Epithelial cell of esophagus (primary cell): ENCODE measurements around the gene FBRSL1.
"Not testable (repeated sequence)": the region's sequence is repeated elsewhere in the genome, so short reads cannot be mapped to it uniquely, and the experiment has no call there.

Source experiments
- DNase-seq: peaks from one replicate; pipeline ENCODE4 v3.0.0; 2010; ENCODE audit warnings: low read depth
- H3K4me3 ChIP-seq: 2 replicates; pipeline ENCODE4 v1.5.1; 2011; ENCODE audit warnings: mild to moderate bottlenecking, low read length, control low read depth
- TF ChIP-seq, protein P1 (sequence below): IDR thresholded peaks from 2 replicates; pipeline ENCODE4 v1.5.1; 2011; ENCODE audit warnings: low read depth, mild to moderate bottlenecking, low read length, control low read depth, inconsistent platforms; ENCODE audit not compliant: insufficient read depth; ENCODE audit errors: missing control alignments

FBRSL1 gene

DNA sequence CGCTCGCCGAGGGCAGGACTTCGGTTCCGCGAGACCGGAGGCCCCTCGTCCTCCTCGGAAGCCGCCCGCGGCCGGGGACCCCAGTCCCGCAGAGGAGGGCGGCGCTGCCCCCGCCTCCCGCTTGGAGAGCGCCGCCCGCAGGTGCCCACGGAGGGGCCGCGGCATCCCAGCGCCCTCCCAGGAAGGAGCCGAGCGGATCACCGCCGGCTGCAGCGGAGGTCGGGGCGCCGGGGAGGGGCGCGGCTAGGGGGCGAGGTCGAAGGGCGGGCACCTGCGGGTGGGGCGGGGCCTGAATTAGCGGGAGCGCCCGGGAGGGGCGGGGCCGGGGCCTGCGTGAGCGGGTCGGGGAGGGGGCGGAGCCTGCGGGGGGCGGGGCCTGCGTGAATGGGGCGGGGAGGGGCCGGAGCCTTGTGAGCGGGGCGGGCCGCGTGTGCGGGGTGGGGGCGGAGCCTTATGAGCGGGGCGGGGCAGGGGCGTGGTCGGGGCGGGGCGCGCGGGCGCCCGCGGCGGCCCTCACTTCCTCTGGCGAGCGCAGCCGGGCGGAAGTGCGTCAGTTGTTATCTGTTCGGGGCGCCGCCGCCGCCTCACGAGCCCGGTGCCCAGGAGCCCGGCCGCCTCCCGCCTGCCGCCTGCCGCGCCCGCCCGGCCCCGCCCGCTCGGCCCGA lies at the start of gene FBRSL1:
Gene FBRSL1, plus strand, starts transcription at position 550 of the 665 bp plus-strand sequence.
- peak within 1 kb of the TSS; percentile 66 for H3K4me3 ChIP-seq
- TF ChIP-seq, protein P1, sequence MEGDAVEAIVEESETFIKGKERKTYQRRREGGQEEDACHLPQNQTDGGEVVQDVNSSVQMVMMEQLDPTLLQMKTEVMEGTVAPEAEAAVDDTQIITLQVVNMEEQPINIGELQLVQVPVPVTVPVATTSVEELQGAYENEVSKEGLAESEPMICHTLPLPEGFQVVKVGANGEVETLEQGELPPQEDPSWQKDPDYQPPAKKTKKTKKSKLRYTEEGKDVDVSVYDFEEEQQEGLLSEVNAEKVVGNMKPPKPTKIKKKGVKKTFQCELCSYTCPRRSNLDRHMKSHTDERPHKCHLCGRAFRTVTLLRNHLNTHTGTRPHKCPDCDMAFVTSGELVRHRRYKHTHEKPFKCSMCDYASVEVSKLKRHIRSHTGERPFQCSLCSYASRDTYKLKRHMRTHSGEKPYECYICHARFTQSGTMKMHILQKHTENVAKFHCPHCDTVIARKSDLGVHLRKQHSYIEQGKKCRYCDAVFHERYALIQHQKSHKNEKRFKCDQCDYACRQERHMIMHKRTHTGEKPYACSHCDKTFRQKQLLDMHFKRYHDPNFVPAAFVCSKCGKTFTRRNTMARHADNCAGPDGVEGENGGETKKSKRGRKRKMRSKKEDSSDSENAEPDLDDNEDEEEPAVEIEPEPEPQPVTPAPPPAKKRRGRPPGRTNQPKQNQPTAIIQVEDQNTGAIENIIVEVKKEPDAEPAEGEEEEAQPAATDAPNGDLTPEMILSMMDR = no peak
- DNase-seq = peak; percentile 87

DNA sequence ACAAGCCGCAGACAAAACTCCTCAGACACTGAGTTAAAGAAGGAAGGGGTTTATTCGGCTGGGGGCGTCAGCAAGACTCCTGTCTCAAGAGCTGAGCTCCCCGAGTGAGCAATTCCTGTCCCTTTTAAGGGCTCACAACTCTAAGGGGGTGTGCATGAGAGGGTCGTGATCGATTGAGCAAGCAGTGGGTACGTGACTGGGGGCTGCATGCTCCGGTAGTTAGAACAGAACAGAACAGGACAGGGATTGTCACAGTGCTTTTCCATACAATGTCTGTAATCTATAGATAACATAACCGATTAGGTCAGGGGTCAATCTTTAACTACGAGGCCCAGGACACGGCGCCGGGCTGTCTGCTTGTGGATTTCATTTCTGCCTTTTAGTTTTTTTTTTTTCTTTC lies 49.5 kb upstream of the FBRSL1 start:
- H3K4me3 ChIP-seq, DNase-seq: not testable (repeated sequence)

GRCh38 chr12:132441871-132442863 lies 47.8 kb upstream of the FBRSL1 start:
- H3K4me3 ChIP-seq = no peak overlapping the region
- DNase-seq = no peak
- TF ChIP-seq, protein P1 = no peak

GRCh38 chr12:132443091-132443490 lies 46.9 kb upstream of the FBRSL1 start:
- no peak overlapping the region for H3K4me3 ChIP-seq
- DNase-seq = no peak
- TF ChIP-seq, protein P1 = no peak

- DNase-seq = no peak
- TF ChIP-seq, protein P1 = no peak
- H3K4me3 ChIP-seq = no peak overlapping the region
Measured at GRCh38 chr12:132444283-132444682, 45.7 kb upstream of the FBRSL1 start.

DNA sequence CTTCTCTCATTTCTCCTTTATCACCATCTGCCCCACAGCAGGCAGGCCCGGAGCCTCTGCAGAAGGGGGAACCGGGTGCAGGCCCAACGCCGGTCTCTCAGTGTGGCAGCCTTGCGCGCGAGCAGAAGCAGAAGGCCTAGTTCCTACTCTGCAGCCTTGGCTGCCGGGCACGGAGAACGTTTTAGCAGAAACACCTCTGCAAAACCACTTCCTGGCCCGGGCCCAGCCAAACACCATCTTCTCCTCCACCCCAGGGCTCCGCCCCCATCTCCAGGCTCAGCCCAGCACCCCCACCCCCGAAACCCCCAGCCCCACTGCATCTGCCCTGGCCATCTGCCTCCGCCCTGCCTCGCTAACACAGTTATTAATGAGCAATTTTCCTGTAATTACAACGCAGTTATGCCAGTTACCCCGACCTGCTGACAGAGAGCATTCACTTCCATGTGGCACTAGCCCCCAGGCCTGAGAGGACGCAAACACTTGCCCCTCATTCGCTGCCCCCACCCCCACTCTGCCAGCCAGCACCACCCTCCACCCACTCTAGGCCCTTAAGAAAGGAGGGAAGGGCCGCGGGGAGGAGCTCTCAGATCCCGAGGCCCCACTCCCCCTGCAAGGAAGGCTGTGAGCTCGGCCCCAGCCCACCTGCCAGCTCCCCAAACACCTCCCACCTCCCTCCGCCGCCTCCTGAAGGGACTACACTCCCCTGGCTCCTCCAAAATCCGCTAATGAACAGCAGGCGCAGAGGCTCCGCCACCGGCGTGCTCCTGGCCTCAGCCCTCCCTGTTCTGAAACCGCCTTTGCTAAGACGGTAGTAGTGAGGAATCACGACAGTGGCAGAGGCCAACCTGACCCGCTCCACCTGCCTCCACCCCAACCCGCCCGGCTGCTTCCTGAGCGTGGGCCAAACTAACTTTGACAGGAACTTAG lies 44.7 kb upstream of the FBRSL1 start:
- TF ChIP-seq, protein P1 = no peak
- peak overlapping the region; percentile 39 for H3K4me3 ChIP-seq
- DNase-seq = peak; percentile 4
